Dedifferentiated amniotic fluid mesenchymal stem cell (primary cell): ENCODE results near the gene CDKN1B.

ENCODE experiments used
- DNase-seq: peaks from one replicate; pipeline ENCODE4 v3.0.0-alpha.2; 2016; ENCODE audit errors: extremely low spot score

Gene CDKN1B

DNA sequence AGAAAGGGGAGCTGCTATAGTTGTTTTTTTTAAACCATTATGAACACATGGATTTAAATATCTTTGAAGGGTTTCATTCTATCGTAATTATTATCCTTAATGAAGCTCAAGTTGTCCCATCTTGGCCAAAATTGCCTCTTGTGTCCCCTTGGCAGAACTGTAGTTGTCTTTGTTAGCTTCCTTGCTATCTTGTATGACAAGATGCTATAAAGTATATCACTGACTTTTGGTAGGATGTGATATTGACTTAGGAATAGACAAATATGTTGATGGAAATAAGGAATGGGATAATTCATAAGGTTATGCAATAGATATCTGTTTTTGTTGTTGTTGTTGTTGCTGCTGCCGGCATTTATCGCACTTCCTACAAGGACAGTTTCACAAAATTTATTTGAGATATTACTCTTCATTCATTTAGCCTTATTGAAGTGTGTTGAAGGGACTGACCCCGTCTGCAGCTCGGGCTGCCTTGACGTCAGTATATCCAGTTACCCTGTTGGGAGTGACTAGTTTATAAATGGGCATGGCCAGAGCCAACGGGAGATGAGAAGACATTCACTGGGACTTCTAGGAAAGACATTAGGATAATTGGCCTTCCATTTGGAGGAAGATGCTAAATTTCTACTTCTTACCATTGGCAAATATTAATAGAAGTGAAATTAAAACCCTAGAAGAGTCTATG is 42.2 kb downstream of the CDKN1B start:
- DNase-seq, result no peak

DNA sequence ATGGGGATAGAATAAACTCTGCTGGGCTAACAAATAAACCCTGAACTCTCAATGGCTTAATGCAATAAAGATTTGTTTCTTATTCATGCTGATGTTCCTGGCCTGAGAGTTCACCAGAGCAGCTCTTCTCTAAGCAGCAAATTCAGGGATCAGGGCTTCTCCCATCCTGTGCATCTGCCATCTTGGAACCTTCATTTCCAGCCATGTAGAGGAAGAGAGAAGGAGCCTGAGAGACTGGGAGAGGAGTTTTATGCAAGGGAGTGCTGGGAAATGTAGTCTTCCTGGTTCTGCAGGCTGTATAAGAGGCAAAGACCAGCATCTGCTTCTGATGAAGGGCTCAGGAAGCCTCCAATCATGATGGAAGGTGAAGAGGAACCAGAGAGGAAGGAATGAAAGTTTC is 47.7 kb downstream of the CDKN1B start:
- no peak for DNase-seq

DNA sequence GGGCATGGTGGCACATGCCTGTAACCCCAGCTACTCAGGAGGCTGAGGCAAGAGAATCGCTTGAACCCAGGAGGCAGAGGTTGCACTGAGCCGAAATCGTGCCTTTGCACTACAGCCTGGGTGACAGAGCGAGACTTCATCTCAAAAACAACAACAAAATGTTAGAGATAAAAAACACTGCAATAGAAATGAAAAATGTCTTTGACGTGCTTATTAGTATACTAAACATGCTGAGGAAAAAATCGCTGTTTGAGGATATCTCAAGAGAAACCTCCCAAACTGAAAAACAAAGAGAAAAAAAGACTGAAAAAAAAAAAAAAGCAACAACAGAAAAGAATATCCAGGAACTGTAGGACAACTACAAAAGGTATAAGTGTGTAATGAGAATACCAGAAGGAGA is 53.1 kb downstream of the CDKN1B start:
- DNase-seq, result no peak
